Breast epithelium (tissue), 3 donors: ENCODE results near the gene CACNA2D3.

ENCODE experiments used
- CTCF ChIP-seq, 3 donors: fragments of 450-650 bp; IDR thresholded peaks; one replicate each; pipeline ENCODE4 v1.5.1; 2016 to 2017; ENCODE audit warnings: antibody characterized with exemption in 3 of 3, mild to moderate bottlenecking in 3 of 3, moderate library complexity in 3 of 3
- POLR2A ChIP-seq: fragments of 450-650 bp; IDR thresholded peaks from one replicate; pipeline ENCODE4 v1.6.1; 2016; ENCODE audit warnings: antibody characterized with exemption, mild to moderate bottlenecking, moderate library complexity

GRCh38 chr3:54955496-54955895, 833.1 kb downstream of the CACNA2D3 start:
- TF ChIP-seq CTCF (IDR thresholded peaks at IDR 0.05) (no peak), POLR2A (no peak)
